Measurements from ENCODE around the gene ABHD12B.

Gene ABHD12B

DNA sequence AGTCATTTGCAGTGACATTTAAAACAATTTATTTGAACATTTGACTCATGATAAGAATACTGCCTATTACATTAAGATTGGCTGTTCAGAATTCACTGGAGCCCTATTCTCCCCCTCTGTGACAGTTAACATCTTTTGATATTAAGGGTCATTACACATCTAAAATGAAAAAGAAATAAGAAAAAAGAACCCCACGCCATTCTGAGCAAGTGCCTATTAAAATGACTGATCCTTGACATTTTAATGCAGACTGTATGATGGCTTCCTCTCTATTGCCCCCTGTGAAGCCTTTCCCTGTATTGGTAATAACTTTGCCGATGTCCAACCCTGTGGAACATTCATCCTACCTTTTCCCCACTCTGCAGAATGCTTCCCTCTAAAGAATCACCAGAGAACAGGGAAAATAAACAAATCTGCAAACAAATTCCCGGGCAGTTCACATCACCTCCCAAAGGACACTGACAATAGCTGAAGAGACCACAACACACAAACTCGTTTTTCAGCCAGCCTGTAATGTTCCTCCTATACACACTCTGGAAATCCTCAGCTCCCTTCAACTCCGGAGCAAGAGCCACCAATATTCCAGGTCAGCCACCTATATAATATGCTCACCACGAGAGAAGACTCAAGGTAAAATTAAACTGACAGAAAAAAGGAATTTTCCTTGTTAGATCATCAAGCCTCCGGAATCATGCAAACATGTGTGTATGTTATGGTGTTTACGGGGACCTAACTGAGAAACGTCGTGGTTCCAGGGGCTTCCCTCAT is 42.9 kb upstream of the ABHD12B start:
- TF ChIP-seq SUZ12 (IDR thresholded peaks at IDR 0.05; ENCODE audit: extremely low read depth, insufficient read depth, insufficient read length): no peak
- TF ChIP-seq YY1 (IDR thresholded peaks at IDR 0.05; ENCODE audit: insufficient read depth, insufficient read length): no peak
- no peak for TF ChIP-seq ZNF274 (IDR thresholded peaks at IDR 0.05; ENCODE audit: low read depth, low read length)
- Histone ChIP-seq H3K9me3 (ENCODE audit: insufficient read depth, low read length) (no peaks in the 10 kb centered on the region), H3K4me3 (ENCODE audit: insufficient read length, low read depth) (peak overlapping the region; percentile 60), H3K4me1 (ENCODE audit: insufficient read depth, insufficient read length) (peaks cover 4% of the 10 kb centered on the region), H3K27me3 (ENCODE audit: insufficient read depth, insufficient read length) (peaks cover 76% of the 10 kb centered on the region), H3K9ac (ENCODE audit: insufficient read length, low read depth) (no peak overlapping the region), H3K36me3 (ENCODE audit: insufficient read depth, insufficient read length, low read length) (no peaks in the 10 kb centered on the region)
- DNase-seq (ENCODE audit: low read depth, low spot score): no peak

DNA sequence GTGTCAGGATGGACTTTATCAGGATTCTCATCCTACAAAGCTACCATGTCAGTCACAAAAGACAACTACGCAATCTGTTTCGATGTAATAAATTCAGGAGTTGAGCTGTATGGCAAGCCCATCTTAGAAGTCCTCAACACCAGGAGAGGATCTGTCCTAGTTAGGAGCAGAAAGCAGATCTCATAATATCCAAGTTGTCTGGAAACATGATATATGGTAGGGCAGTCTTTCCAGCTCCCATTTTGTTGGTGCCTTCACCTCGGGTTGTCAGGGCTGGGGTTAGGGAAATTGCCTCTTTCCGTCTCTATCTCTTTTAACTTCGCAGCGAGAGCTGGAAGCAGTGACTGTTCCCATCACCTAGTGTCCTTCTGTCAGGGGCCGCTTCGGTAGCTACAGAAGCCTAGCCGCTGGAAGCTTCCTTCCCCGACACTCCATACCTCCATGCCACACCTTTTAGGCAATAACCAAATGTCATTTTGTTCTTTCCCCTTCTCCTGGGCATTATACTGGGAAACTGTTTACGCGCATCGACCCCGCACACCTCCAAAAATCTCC is 42.3 kb upstream of the ABHD12B start:
- H3K9ac ChIP-seq (ENCODE audit: insufficient read length, low read depth): peak overlapping the region; percentile 74
- peaks cover 82% of the 10 kb centered on the region for H3K27me3 ChIP-seq (ENCODE audit: insufficient read depth, insufficient read length)
- H3K36me3 ChIP-seq (ENCODE audit: insufficient read depth, insufficient read length, low read length): no peaks in the 10 kb centered on the region
- no peaks in the 10 kb centered on the region for H3K9me3 ChIP-seq (ENCODE audit: insufficient read depth, low read length)
- DNase-seq (ENCODE audit: low read depth, low spot score): no peak
- H3K4me3 ChIP-seq (ENCODE audit: insufficient read length, low read depth): peak overlapping the region; percentile 60
- TF ChIP-seq YY1 (IDR thresholded peaks at IDR 0.05; ENCODE audit: insufficient read depth, insufficient read length): no peak
- TF ChIP-seq ZNF274 (IDR thresholded peaks at IDR 0.05; ENCODE audit: low read depth, low read length): no peak
- TF ChIP-seq SUZ12 (IDR thresholded peaks at IDR 0.05; ENCODE audit: extremely low read depth, insufficient read depth, insufficient read length): no peak
- no peaks in the 10 kb centered on the region for H3K4me1 ChIP-seq (ENCODE audit: insufficient read depth, insufficient read length)

DNA sequence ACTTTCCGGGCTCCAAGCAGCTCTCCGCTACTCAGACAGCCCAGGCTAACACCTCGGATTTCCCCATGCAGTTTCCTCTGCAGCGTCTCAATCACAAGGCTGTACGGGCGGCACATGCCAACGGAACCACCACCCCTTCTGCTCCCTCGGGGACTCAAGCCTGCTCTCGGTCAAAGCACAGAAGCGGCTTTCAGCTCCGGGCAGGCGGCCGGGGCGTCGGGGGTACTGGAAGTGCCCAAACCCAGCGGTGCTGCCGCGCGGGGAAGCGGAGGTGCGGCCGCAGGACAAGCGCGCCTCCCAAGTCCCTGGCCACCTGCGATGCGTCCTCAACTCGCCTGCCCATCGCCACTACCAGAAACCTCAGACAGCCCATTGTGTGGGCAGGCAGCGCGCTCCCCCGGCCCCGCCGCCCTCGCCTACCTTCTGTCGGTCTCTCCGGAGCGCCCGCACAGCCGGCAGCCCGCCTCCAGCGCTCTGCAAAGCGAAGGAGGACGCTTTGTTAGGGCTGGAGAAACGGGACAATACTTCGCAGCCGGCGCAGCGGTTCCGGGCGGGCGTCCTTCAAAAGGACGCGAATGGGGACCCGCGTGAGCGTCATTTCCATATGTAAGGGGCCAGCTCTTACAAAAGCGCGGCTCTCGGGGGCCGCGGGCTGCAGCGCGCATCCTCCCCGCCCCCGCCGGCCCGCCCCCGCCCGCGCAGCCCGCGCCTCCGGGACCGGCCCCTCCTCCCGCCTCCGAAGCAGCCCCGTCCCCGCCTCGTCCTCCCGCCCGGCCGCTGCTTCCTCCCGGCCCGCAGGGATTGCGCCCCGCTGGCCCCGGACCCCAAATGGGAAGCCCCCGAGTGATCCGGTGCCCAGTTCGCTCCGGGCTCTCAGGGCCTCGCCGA is 41.6 kb upstream of the ABHD12B start:
- DNase-seq (ENCODE audit: low read depth, low spot score): peak; percentile 62
- peak overlapping the region; percentile 88 for H3K9ac ChIP-seq (ENCODE audit: insufficient read length, low read depth)
- H3K27me3 ChIP-seq (ENCODE audit: insufficient read depth, insufficient read length): peaks cover 84% of the 10 kb centered on the region
- TF ChIP-seq YY1 (IDR thresholded peaks at IDR 0.05; ENCODE audit: insufficient read depth, insufficient read length) (no peak), ZNF274 (IDR thresholded peaks at IDR 0.05; ENCODE audit: low read depth, low read length) (no peak), SUZ12 (IDR thresholded peaks at IDR 0.05; ENCODE audit: extremely low read depth, insufficient read depth, insufficient read length) (no peak)
- H3K36me3 ChIP-seq (ENCODE audit: insufficient read depth, insufficient read length, low read length): no peaks in the 10 kb centered on the region
- no peaks in the 10 kb centered on the region for H3K9me3 ChIP-seq (ENCODE audit: insufficient read depth, low read length)
- H3K4me3 ChIP-seq (ENCODE audit: insufficient read length, low read depth): peak overlapping the region; percentile 62
- H3K4me1 ChIP-seq (ENCODE audit: insufficient read depth, insufficient read length): no peaks in the 10 kb centered on the region

DNA sequence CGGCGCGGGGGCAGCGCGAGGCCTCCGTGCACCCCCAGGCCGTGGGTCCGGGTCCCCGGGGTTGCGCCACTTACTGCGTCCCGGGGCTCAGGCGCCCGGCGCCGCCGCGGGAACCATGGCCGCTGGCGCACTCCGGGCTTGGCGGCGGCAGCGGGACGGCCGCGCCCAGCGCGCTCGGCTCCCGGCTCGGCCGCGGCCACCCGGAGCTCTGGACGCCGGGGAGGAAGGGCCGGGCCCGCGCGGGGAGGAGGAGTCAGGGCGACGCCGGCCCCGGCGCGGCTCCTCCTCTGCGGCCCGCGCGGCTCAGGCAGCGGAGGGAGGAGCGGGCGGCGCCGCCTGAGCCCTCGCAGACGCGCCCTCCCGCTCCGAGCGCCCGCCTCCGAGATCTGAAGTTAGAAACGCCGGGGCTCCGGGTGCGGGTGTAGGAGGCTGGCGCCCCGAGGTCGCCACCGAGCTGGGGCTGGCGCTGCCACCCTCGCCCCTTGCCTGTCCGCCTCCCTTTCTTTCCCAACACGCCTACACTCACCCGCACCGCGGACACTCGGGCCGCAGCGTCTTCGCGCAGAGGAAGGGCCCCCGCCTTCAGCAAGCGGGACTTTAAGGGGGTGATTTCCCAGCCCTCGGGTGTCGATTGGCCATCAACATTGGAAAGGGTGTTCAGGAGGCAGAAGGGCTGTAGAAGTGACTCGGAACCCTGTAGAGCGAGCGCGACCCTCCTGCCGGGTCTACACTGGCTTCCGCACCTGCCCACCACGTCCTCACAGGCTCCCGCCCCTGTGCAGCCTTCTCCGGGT is 40.7 kb upstream of the ABHD12B start, which contains the start of gene NIN:
TSS of gene NIN (minus strand) at position 231 of the 794 bp plus-strand sequence. CDS start 9,106 bp downstream, outside the sequence.
- H3K9me3 ChIP-seq (ENCODE audit: insufficient read depth, low read length): no peaks in the 10 kb centered on the region
- peak; percentile 40 for DNase-seq (ENCODE audit: low read depth, low spot score)
- TF ChIP-seq ZNF274 (IDR thresholded peaks at IDR 0.05; ENCODE audit: low read depth, low read length) (no peak), YY1 (IDR thresholded peaks at IDR 0.05; ENCODE audit: insufficient read depth, insufficient read length) (no peak), SUZ12 (IDR thresholded peaks at IDR 0.05; ENCODE audit: extremely low read depth, insufficient read depth, insufficient read length) (no peak)
- H3K4me1 ChIP-seq (ENCODE audit: insufficient read depth, insufficient read length): no peaks in the 10 kb centered on the region
- H3K4me3 ChIP-seq (ENCODE audit: insufficient read length, low read depth): peak within 1 kb of the TSS; percentile 62
- H3K27me3 ChIP-seq (ENCODE audit: insufficient read depth, insufficient read length): peaks cover 76% of the 10 kb centered on the region
- H3K36me3 ChIP-seq (ENCODE audit: insufficient read depth, insufficient read length, low read length): no peaks in the 10 kb centered on the region
- H3K9ac ChIP-seq (ENCODE audit: insufficient read length, low read depth): peak within 1 kb of the TSS; percentile 88

DNA sequence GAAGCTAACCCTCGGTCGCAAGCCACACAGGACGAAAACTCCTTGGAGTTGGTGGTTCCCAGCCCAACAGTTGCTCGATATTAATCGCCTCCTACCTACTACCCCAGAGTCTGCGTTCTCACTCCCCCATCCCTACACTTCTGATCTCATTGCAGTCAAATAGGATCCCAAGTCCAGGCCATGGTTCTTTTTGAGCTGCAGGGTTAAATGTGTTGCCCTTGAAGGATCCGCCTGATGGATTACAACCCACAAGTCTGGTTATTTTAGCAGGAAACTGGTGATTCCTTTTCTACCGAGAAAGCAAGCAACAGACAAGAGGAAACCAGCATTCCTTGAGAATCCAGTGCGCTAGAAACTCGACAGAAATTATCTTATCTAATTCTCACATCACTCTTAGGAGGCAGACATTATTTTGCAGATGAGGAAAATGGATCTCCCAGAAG is 40.1 kb upstream of the ABHD12B start:
- TF ChIP-seq ZNF274 (IDR thresholded peaks at IDR 0.05; ENCODE audit: low read depth, low read length) (no peak), YY1 (IDR thresholded peaks at IDR 0.05; ENCODE audit: insufficient read depth, insufficient read length) (no peak), SUZ12 (IDR thresholded peaks at IDR 0.05; ENCODE audit: extremely low read depth, insufficient read depth, insufficient read length) (no peak)
- H3K27me3 ChIP-seq (ENCODE audit: insufficient read depth, insufficient read length): peaks cover 70% of the 10 kb centered on the region

GRCh38 chr14:50832935-50833630 is 38.8 kb upstream of the ABHD12B start:
- Histone ChIP-seq H3K36me3 (ENCODE audit: insufficient read depth, insufficient read length, low read length) (no peaks in the 10 kb centered on the region), H3K4me3 (ENCODE audit: insufficient read length, low read depth) (no peak overlapping the region), H3K27me3 (ENCODE audit: insufficient read depth, insufficient read length) (peaks cover 59% of the 10 kb centered on the region), H3K9ac (ENCODE audit: insufficient read length, low read depth) (no peak overlapping the region), H3K4me1 (ENCODE audit: insufficient read depth, insufficient read length) (no peaks in the 10 kb centered on the region), H3K9me3 (ENCODE audit: insufficient read depth, low read length) (no peaks in the 10 kb centered on the region)
- no peak for TF ChIP-seq YY1 (IDR thresholded peaks at IDR 0.05; ENCODE audit: insufficient read depth, insufficient read length)
- TF ChIP-seq ZNF274 (IDR thresholded peaks at IDR 0.05; ENCODE audit: low read depth, low read length): no peak
- TF ChIP-seq SUZ12 (IDR thresholded peaks at IDR 0.05; ENCODE audit: extremely low read depth, insufficient read depth, insufficient read length): no peak
- no peak for DNase-seq (ENCODE audit: low read depth, low spot score)

More for the DNA sequence above, 40.1 kb upstream of the ABHD12B start:
- Histone ChIP-seq H3K9me3 (ENCODE audit: insufficient read depth, low read length) (no peaks in the 10 kb centered on the region), H3K4me1 (ENCODE audit: insufficient read depth, insufficient read length) (no peaks in the 10 kb centered on the region), H3K4me3 (ENCODE audit: insufficient read length, low read depth) (peak overlapping the region; percentile 62), H3K36me3 (ENCODE audit: insufficient read depth, insufficient read length, low read length) (no peaks in the 10 kb centered on the region), H3K9ac (ENCODE audit: insufficient read length, low read depth) (peak overlapping the region; percentile 88)
- no peak for DNase-seq (ENCODE audit: low read depth, low spot score)

All from NT2/D1 (cell line).